Central memory CD4-positive, alpha-beta T cell (primary cell): ENCODE measurements around the gene FBXO38.

Experiments used
- DNase-seq: peaks from one replicate; pipeline ENCODE4 v3.0.0; 2022

FBXO38 gene

GRCh38 chr5:148477429-148477828 lies 93.7 kb downstream of the FBXO38 start:
- DNase-seq = no peak

GRCh38 chr5:148482196-148482595 lies 98.4 kb downstream of the FBXO38 start:
- no peak for DNase-seq

- DNase-seq = peak; percentile 30
Observed at GRCh38 chr5:148482697-148483462, 99.1 kb downstream of the FBXO38 start.

- no peak for DNase-seq
Observed at GRCh38 chr5:148483750-148484149, 100.0 kb downstream of the FBXO38 start.

- DNase-seq = no peak
Observed at GRCh38 chr5:148484651-148485050, 100.9 kb downstream of the FBXO38 start.

GRCh38 chr5:148486456-148486855 lies 102.7 kb downstream of the FBXO38 start:
- no peak for DNase-seq

- DNase-seq = no peak
Observed at GRCh38 chr5:148488757-148489156, 105.0 kb downstream of the FBXO38 start.

- DNase-seq = no peak
Observed at GRCh38 chr5:148491015-148491792, 107.4 kb downstream of the FBXO38 start.

GRCh38 chr5:148491793-148492184 lies 108.0 kb downstream of the FBXO38 start:
- no peak for DNase-seq

GRCh38 chr5:148492351-148492750 lies 108.6 kb downstream of the FBXO38 start:
- DNase-seq = no peak
